ENCODE results near the gene GALNT13. TPM values are rescaled to one million over a fixed set of nuclear protein-coding genes. Genes with fewer than 3 reads are reported as not detected.

The GALNT13 gene
- polyA plus RNA-seq (2012; ENCODE audit: insufficient read depth, insufficient read length, low read depth), result 7.5 TPM

GRCh38 chr2:153871231-153872221 is at the start of gene GALNT13:
TSS of gene GALNT13 (plus strand) at chr2:153871922.
- Histone ChIP-seq H3K36me3 (no peaks in the 10 kb centered on the region), H3K27me3 (no peaks in the 10 kb centered on the region), H3K4me3 (ENCODE audit: low read depth, low read length) (peak within 1 kb of the TSS; percentile 69), H3K9me3 (no peaks in the 10 kb centered on the region), H3K4me1 (no peaks in the 10 kb centered on the region)
- peak; percentile 88 for DNase-seq
- TF ChIP-seq CTCF (IDR thresholded peaks at IDR 0.05; ENCODE audit: low read depth, low read length), result peak; percentile 19; the same call in 1 of the 2 replicates

- H3K27me3 ChIP-seq, result no peaks in the 10 kb centered on the region
- no peaks in the 10 kb centered on the region for H3K4me1 ChIP-seq
- TF ChIP-seq CTCF (IDR thresholded peaks at IDR 0.05; ENCODE audit: low read depth, low read length), result no peak
- H3K4me3 ChIP-seq (ENCODE audit: low read depth, low read length), result no peak overlapping the region
- H3K9me3 ChIP-seq, result no peaks in the 10 kb centered on the region
- no peak for DNase-seq
- H3K36me3 ChIP-seq, result no peaks in the 10 kb centered on the region
These were observed 47.8 kb upstream of the GALNT13 start for GRCh38 chr2:153823880-153824279.

GRCh38 chr2:153828335-153828734 is 43.4 kb upstream of the GALNT13 start:
- no peak for TF ChIP-seq CTCF (IDR thresholded peaks at IDR 0.05; ENCODE audit: low read depth, low read length)
- H3K4me3 ChIP-seq (ENCODE audit: low read depth, low read length), result no peak overlapping the region
- no peaks in the 10 kb centered on the region for H3K4me1 ChIP-seq
- no peak for DNase-seq
- no peaks in the 10 kb centered on the region for H3K27me3 ChIP-seq
- H3K36me3 ChIP-seq, result no peaks in the 10 kb centered on the region
- H3K9me3 ChIP-seq, result no peaks in the 10 kb centered on the region

GRCh38 chr2:153834662-153835061 is 37.1 kb upstream of the GALNT13 start:
- no peak overlapping the region for H3K4me3 ChIP-seq (ENCODE audit: low read depth, low read length)
- no peak for TF ChIP-seq CTCF (IDR thresholded peaks at IDR 0.05; ENCODE audit: low read depth, low read length)

GRCh38 chr2:153858250-153858649 is 13.5 kb upstream of the GALNT13 start:
- DNase-seq, result no peak
- Histone ChIP-seq H3K4me1 (no peaks in the 10 kb centered on the region), H3K9me3 (no peaks in the 10 kb centered on the region), H3K27me3 (no peaks in the 10 kb centered on the region), H3K36me3 (no peaks in the 10 kb centered on the region), H3K4me3 (ENCODE audit: low read depth, low read length) (no peak overlapping the region)
- no peak for TF ChIP-seq CTCF (IDR thresholded peaks at IDR 0.05; ENCODE audit: low read depth, low read length)

More at GRCh38 chr2:153834662-153835061, 37.1 kb upstream of the GALNT13 start:
- Histone ChIP-seq H3K4me1 (no peaks in the 10 kb centered on the region), H3K9me3 (no peaks in the 10 kb centered on the region), H3K27me3 (no peaks in the 10 kb centered on the region), H3K36me3 (no peaks in the 10 kb centered on the region)
- no peak for DNase-seq

GRCh38 chr2:153864022-153864421 is 7.7 kb upstream of the GALNT13 start:
- no peak overlapping the region for H3K4me3 ChIP-seq (ENCODE audit: low read depth, low read length)
- H3K27me3 ChIP-seq, result no peaks in the 10 kb centered on the region
- no peaks in the 10 kb centered on the region for H3K4me1 ChIP-seq
- H3K36me3 ChIP-seq, result no peaks in the 10 kb centered on the region
- DNase-seq, result no peak
- no peaks in the 10 kb centered on the region for H3K9me3 ChIP-seq
- TF ChIP-seq CTCF (IDR thresholded peaks at IDR 0.05; ENCODE audit: low read depth, low read length), result no peak

All from BE2C (cell line).